SU-DHL-6 (cell line): ENCODE measurements around the gene COL6A3.

Experiments
- H2AFZ ChIP-seq: fragments of 200-600 bp; sonication (generic); 2 replicates; pipeline ENCODE4 v1.6.1; 2014; ENCODE audit warnings: low read depth, mild to moderate bottlenecking, moderate library complexity, mixed read lengths, antibody characterized with exemption, low read length; ENCODE audit not compliant: severe bottlenecking
- H3F3A ChIP-seq: fragments of 200-600 bp; shearing (Covaris generic); 2 replicates; pipeline ENCODE4 v1.6.0; 2016; ENCODE audit warnings: antibody characterized with exemption, mild to moderate bottlenecking; ENCODE audit not compliant: insufficient read depth
- H3K27ac ChIP-seq: fragments of 200-600 bp; sonication (generic); 2 replicates; pipeline ENCODE4 v1.5.1; 2016; ENCODE audit warnings: low read depth, mild to moderate bottlenecking, low read length, moderate library complexity, mixed read lengths
- H3K27me3 ChIP-seq: fragments of 200-600 bp; sonication (generic), shearing (Covaris generic); 2 replicates; pipeline ENCODE4 v1.6.0; 2014; ENCODE audit warnings: mild to moderate bottlenecking, low read length
- H3K36me3 ChIP-seq: fragments of 200-600 bp; sonication (generic); 2 replicates; pipeline ENCODE4 v1.6.1; 2014; ENCODE audit warnings: mild to moderate bottlenecking, low read length, mixed read lengths
- H3K4me2 ChIP-seq: fragments of 300-600, 200-600 bp; shearing (Covaris generic), sonication (generic); 2 replicates; pipeline ENCODE4 v1.6.0; 2014; ENCODE audit warnings: low read length, low read depth, mild to moderate bottlenecking; ENCODE audit not compliant: poor library complexity, severe bottlenecking
- H3K4me3 ChIP-seq: fragments of 200-600 bp; sonication (generic); 2 replicates; pipeline ENCODE4 v1.5.1; 2014; ENCODE audit warnings: antibody characterized with exemption, low read length, mild to moderate bottlenecking, mixed read lengths; ENCODE audit not compliant: insufficient read depth, poor library complexity, severe bottlenecking
- H3K79me2 ChIP-seq: fragments of 200-600 bp; sonication (generic); 2 replicates; pipeline ENCODE4 v1.6.1; 2014; ENCODE audit warnings: mild to moderate bottlenecking, low read length, moderate library complexity; ENCODE audit not compliant: insufficient read depth
- H3K9ac ChIP-seq: fragments of 200-600 bp; sonication (generic); 2 replicates; pipeline ENCODE4 v1.7.0; 2014; ENCODE audit warnings: mild to moderate bottlenecking, low read length
- H3K9me2 ChIP-seq: fragments of 200-600 bp; sonication (generic); replicated peaks from 2 replicates; pipeline ENCODE4 v1.6.1; 2014; ENCODE audit warnings: low read length; ENCODE audit not compliant: insufficient read depth
- H3K9me3 ChIP-seq: fragments of 200-600 bp; sonication (generic); 2 replicates; pipeline ENCODE4 v1.6.1; 2014; ENCODE audit warnings: low read length, mixed read lengths; ENCODE audit not compliant: insufficient read depth
- H4K20me1 ChIP-seq: fragments of 200-600 bp; sonication (generic); 2 replicates; pipeline ENCODE4 v1.6.1; 2014; ENCODE audit warnings: low read depth, mild to moderate bottlenecking, antibody characterized with exemption, low read length, moderate library complexity, mixed read lengths
- EZH2phosphoT487 ChIP-seq: fragments of 200-600 bp; sonication (generic), shearing (Covaris generic); conservative IDR thresholded peaks from 2 replicates; pipeline ENCODE4 v1.6.1; 2018; ENCODE audit warnings: mild to moderate bottlenecking, antibody characterized with exemption, low read length, moderate library complexity, mixed read lengths
- TF ChIP-seq, protein P1 (sequence below): fragments of 200-600 bp; sonication (generic); IDR thresholded peaks from one replicate; pipeline ENCODE4 v1.5.1; 2017; ENCODE audit warnings: antibody characterized with exemption, mild to moderate bottlenecking, low read length, moderate library complexity; ENCODE audit not compliant: insufficient read depth, poor library complexity, severe bottlenecking

The COL6A3 gene, protein sequence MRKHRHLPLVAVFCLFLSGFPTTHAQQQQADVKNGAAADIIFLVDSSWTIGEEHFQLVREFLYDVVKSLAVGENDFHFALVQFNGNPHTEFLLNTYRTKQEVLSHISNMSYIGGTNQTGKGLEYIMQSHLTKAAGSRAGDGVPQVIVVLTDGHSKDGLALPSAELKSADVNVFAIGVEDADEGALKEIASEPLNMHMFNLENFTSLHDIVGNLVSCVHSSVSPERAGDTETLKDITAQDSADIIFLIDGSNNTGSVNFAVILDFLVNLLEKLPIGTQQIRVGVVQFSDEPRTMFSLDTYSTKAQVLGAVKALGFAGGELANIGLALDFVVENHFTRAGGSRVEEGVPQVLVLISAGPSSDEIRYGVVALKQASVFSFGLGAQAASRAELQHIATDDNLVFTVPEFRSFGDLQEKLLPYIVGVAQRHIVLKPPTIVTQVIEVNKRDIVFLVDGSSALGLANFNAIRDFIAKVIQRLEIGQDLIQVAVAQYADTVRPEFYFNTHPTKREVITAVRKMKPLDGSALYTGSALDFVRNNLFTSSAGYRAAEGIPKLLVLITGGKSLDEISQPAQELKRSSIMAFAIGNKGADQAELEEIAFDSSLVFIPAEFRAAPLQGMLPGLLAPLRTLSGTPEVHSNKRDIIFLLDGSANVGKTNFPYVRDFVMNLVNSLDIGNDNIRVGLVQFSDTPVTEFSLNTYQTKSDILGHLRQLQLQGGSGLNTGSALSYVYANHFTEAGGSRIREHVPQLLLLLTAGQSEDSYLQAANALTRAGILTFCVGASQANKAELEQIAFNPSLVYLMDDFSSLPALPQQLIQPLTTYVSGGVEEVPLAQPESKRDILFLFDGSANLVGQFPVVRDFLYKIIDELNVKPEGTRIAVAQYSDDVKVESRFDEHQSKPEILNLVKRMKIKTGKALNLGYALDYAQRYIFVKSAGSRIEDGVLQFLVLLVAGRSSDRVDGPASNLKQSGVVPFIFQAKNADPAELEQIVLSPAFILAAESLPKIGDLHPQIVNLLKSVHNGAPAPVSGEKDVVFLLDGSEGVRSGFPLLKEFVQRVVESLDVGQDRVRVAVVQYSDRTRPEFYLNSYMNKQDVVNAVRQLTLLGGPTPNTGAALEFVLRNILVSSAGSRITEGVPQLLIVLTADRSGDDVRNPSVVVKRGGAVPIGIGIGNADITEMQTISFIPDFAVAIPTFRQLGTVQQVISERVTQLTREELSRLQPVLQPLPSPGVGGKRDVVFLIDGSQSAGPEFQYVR (N-terminal part only)

DNA sequence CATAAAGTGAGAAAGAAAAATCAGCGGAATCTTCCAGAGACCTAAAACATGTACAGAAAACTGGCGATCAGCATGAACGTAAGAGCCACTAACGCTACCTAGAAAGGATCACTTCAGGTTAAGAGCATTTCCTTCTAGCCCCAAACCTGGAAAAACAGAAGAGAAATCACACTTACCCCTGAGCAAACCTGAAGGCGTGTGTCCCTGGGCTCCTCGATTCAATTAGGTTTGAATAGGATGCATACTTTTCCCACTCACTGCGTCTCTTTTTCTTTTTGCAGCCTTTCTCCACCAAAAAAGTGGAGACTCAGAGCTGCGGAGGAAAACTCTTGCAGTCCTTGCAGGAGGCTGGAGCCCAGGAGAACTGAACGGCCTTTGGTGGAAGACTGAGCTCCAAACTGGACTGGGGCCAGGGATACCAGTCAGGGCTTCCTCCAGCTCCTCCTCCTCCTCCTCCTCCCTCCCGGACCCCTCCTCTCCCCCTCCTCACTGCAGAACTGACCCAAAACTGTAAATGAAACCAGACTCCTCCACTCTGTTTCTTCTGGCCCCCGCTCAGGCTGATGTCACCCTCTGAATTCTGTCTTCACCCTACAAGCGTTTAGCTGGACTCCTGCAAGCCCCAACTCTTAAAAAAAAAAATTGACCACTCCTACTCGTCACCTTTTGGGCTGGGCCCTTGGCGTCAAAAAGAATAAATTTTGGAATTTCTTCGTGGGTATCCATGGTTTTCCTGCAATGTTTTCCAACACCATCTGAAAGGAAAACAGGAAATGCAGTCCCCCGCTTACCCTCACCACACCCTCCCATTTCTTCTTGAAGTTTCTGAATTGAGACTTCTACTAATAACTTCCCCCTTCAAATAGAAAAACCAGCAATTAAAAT is at the start of gene COL6A3:
Gene COL6A3, minus strand, starts transcription at position 388 of the 885 bp plus-strand sequence. CDS start 17,347 bp downstream, outside the sequence.
- Histone ChIP-seq H3K79me2 (no peaks in the 10 kb centered on the region), H2AFZ (no peak within 1 kb of the TSS), H3K27me3 (no peaks in the 10 kb centered on the region), H3K9me3 (no peaks in the 10 kb centered on the region), H3K9me2 (no peaks in the 10 kb centered on the region), H4K20me1 (no peaks in the 10 kb centered on the region), H3F3A (no peaks in the 10 kb centered on the region), H3K4me3 (no peak within 1 kb of the TSS), H3K4me2 (no peak within 1 kb of the TSS), H3K36me3 (no peaks in the 10 kb centered on the region), H3K27ac (no peak within 1 kb of the TSS), H3K9ac (no peak within 1 kb of the TSS)
- TF ChIP-seq EZH2phosphoT487, result no peak
- TF ChIP-seq, protein P1, sequence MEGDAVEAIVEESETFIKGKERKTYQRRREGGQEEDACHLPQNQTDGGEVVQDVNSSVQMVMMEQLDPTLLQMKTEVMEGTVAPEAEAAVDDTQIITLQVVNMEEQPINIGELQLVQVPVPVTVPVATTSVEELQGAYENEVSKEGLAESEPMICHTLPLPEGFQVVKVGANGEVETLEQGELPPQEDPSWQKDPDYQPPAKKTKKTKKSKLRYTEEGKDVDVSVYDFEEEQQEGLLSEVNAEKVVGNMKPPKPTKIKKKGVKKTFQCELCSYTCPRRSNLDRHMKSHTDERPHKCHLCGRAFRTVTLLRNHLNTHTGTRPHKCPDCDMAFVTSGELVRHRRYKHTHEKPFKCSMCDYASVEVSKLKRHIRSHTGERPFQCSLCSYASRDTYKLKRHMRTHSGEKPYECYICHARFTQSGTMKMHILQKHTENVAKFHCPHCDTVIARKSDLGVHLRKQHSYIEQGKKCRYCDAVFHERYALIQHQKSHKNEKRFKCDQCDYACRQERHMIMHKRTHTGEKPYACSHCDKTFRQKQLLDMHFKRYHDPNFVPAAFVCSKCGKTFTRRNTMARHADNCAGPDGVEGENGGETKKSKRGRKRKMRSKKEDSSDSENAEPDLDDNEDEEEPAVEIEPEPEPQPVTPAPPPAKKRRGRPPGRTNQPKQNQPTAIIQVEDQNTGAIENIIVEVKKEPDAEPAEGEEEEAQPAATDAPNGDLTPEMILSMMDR, result no peak

DNA sequence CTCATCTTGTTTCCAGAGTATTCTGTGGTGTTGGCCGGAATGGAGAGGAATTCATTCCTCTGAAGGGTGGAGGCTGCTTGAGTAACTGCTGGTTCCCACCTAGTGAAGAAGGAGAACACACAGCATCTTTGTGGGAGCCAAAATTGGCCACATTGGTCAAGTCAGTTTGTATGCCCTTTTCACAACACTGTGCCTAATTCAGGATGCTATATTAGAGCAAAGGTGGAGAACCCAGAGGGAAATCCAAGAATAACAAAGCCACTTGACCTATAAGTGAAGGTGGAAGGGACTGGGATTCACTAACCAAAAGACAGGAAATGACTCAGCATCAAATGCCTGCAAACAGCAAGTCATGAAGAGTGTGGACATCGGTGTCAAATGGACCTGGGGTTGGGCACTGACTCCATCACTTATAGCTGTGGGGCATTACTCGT is 45.8 kb upstream of the COL6A3 start:
- Histone ChIP-seq H2AFZ (no peak overlapping the region), H3K9me2 (no peaks in the 10 kb centered on the region), H3F3A (no peaks in the 10 kb centered on the region), H3K36me3 (no peaks in the 10 kb centered on the region), H3K4me3 (no peak overlapping the region), H4K20me1 (no peaks in the 10 kb centered on the region), H3K27ac (no peak overlapping the region), H3K27me3 (no peaks in the 10 kb centered on the region), H3K9ac (no peak overlapping the region), H3K9me3 (no peaks in the 10 kb centered on the region), H3K79me2 (no peaks in the 10 kb centered on the region), H3K4me2 (no peak overlapping the region)
- no peak for TF ChIP-seq EZH2phosphoT487
- TF ChIP-seq, protein P1, result no peak

DNA sequence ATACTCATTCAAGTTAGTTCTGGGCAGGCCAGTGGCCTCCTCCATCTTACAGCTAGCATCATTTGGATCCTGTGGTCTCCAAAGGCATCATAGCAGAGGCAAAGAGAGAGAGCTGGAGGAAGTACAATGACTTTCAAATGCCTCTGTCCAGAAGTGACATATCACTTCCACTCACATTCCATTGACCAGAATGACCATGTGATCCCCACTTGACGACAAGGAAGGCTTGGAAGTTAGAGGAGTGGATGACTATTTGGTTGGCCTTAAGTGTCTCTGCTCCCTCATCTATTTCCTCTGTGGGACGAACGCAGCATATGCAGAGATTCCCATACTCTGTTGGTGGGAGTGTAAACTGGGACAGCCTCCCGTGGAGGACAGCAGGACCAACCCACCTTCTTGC is 45.3 kb upstream of the COL6A3 start:
- no peak overlapping the region for H3K4me3 ChIP-seq
- no peaks in the 10 kb centered on the region for H3K9me2 ChIP-seq
- no peak overlapping the region for H2AFZ ChIP-seq
- TF ChIP-seq, protein P1, result no peak
- no peak for TF ChIP-seq EZH2phosphoT487
- H3K27me3 ChIP-seq, result no peaks in the 10 kb centered on the region
- no peak overlapping the region for H3K4me2 ChIP-seq
- H3F3A ChIP-seq, result no peaks in the 10 kb centered on the region
- no peaks in the 10 kb centered on the region for H4K20me1 ChIP-seq
- H3K27ac ChIP-seq, result no peak overlapping the region
- H3K36me3 ChIP-seq, result no peaks in the 10 kb centered on the region
- H3K9ac ChIP-seq, result no peak overlapping the region
- no peaks in the 10 kb centered on the region for H3K9me3 ChIP-seq
- no peaks in the 10 kb centered on the region for H3K79me2 ChIP-seq
